ENCODE data around the gene PIP. TPM values are rescaled to one million over a fixed set of nuclear protein-coding genes. Genes with fewer than 3 reads are reported as not detected.

PIP gene
- total and polyA plus RNA-seq, 7 donors = not detected

GRCh38 chr7:143129051-143129450 is 2.8 kb upstream of the PIP start:
- no peaks in the 10 kb centered on the region for H3K4me1 ChIP-seq
- no peaks in the 10 kb centered on the region for H3K36me3 ChIP-seq
- 45 to 76% methylated on average over 3 of the region's 3 CpGs for WGBS, 2 donors
- no peak overlapping the region for H3K27ac ChIP-seq
- TF ChIP-seq EP300 (IDR thresholded peaks at IDR 0.05) = no peak
- TF ChIP-seq POLR2A (IDR thresholded peaks at IDR 0.05) = no peak
- TF ChIP-seq CTCF (IDR thresholded peaks at IDR 0.05) = no peak
- no peak for TF ChIP-seq POLR2AphosphoS5 (IDR thresholded peaks at IDR 0.05)
- no peaks in the 10 kb centered on the region for H3K27me3 ChIP-seq
- intact Hi-C loops (cut with DNase I) = no loop called here
- DNase-seq = no peak
- no peak overlapping the region for H3K4me3 ChIP-seq
- peaks cover 0 to 4% (median 0%) of the 10 kb centered on the region in 4 donors for H3K9me3 ChIP-seq

GRCh38 chr7:143129477-143129876 is 2.4 kb upstream of the PIP start:
- H3K9me3 ChIP-seq = peaks cover 0 to 4% (median 0%) of the 10 kb centered on the region in 4 donors
- no peaks in the 10 kb centered on the region for H3K36me3 ChIP-seq
- H3K4me1 ChIP-seq = no peaks in the 10 kb centered on the region
- intact Hi-C loops (cut with DNase I) = no loop called here
- H3K4me3 ChIP-seq = no peak overlapping the region
- no peak for DNase-seq
- no peaks in the 10 kb centered on the region for H3K27me3 ChIP-seq
- H3K27ac ChIP-seq = no peak overlapping the region
- TF ChIP-seq CTCF (IDR thresholded peaks at IDR 0.05) (no peak), POLR2A (IDR thresholded peaks at IDR 0.05) (no peak), POLR2AphosphoS5 (IDR thresholded peaks at IDR 0.05) (no peak), EP300 (IDR thresholded peaks at IDR 0.05) (no peak)

GRCh38 chr7:143130541-143130940 is 1.3 kb upstream of the PIP start:
- no peaks in the 10 kb centered on the region for H3K36me3 ChIP-seq
- TF ChIP-seq EP300 (IDR thresholded peaks at IDR 0.05) (no peak), CTCF (IDR thresholded peaks at IDR 0.05) (no peak), POLR2A (IDR thresholded peaks at IDR 0.05) (no peak), POLR2AphosphoS5 (IDR thresholded peaks at IDR 0.05) (no peak)
- no peaks in the 10 kb centered on the region for H3K27me3 ChIP-seq
- no peaks in the 10 kb centered on the region for H3K4me1 ChIP-seq
- intact Hi-C loops (cut with DNase I) = no loop called here
- no peak overlapping the region for H3K4me3 ChIP-seq
- peaks cover 0 to 3% (median 0%) of the 10 kb centered on the region in 4 donors for H3K9me3 ChIP-seq
- H3K27ac ChIP-seq = no peak overlapping the region
- DNase-seq = no peak

GRCh38 chr7:143147070-143147469 is 15.2 kb downstream of the PIP start:
- no peak for DNase-seq
- H3K4me1 ChIP-seq = no peaks in the 10 kb centered on the region
- no peak for TF ChIP-seq CTCF (IDR thresholded peaks at IDR 0.05)
- TF ChIP-seq POLR2A (IDR thresholded peaks at IDR 0.05) = no peak
- H3K9me3 ChIP-seq = no peaks in the 10 kb centered on the region
- intact Hi-C loops (cut with DNase I) = no loop called here
- H3K36me3 ChIP-seq = no peaks in the 10 kb centered on the region
- no peak overlapping the region for H3K27ac ChIP-seq
- H3K27me3 ChIP-seq = no peaks in the 10 kb centered on the region
- H3K4me3 ChIP-seq = no peak overlapping the region

- TF ChIP-seq POLR2A (IDR thresholded peaks at IDR 0.05) (no peak), EP300 (IDR thresholded peaks at IDR 0.05) (no peak), CTCF (IDR thresholded peaks at IDR 0.05) (no peak), POLR2AphosphoS5 (IDR thresholded peaks at IDR 0.05) (no peak)
- H3K9me3 ChIP-seq = no peaks in the 10 kb centered on the region
- no peak overlapping the region for H3K4me3 ChIP-seq
- WGBS, 2 donors = 78 to 81% methylated on average over 4 of the region's 4 CpGs
- H3K27ac ChIP-seq = no peak overlapping the region
- no peak for DNase-seq
- H3K27me3 ChIP-seq = no peaks in the 10 kb centered on the region
- H3K36me3 ChIP-seq = no peaks in the 10 kb centered on the region
- no peaks in the 10 kb centered on the region for H3K4me1 ChIP-seq
- intact Hi-C loops (cut with DNase I) = no loop called here
These were observed 16.2 kb downstream of the PIP start for GRCh38 chr7:143148050-143148449.

Data from sigmoid colon (tissue), 7 donors.